Measurements from ENCODE around the gene OR52A1. TPM values are rescaled to one million over a fixed set of nuclear protein-coding genes. Genes with fewer than 3 reads are reported as not detected.

OR52A1 gene
- total and polyA plus RNA-seq, 7 donors: not detected

DNA sequence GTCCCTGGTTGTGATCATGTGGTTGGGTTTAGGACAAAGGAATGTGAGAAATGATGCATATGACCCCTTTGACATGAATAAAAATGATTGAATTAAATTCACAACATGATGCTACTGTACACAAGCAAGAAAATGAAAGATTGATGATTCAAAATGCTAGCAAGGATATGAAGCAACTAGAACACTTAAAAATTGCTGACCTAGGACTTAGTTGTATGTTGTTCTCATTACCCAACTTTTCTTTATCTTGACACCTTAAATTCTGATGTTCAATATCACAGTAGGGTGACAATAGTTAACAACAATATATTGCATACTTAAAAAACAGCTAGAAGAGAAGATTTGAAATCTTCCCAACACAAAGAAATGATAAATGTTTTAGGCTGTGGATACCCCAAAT, 37.0 kb downstream of the OR52A1 start:
- Histone ChIP-seq H3K27me3 (no peaks in the 10 kb centered on the region), H3K36me3 (no peaks in the 10 kb centered on the region), H3K4me3 (no peak overlapping the region), H3K4me1 (no peaks in the 10 kb centered on the region), H3K27ac (no peak overlapping the region), H3K9me3 (no peaks in the 10 kb centered on the region)
- no peak for DNase-seq
- TF ChIP-seq, protein P1, sequence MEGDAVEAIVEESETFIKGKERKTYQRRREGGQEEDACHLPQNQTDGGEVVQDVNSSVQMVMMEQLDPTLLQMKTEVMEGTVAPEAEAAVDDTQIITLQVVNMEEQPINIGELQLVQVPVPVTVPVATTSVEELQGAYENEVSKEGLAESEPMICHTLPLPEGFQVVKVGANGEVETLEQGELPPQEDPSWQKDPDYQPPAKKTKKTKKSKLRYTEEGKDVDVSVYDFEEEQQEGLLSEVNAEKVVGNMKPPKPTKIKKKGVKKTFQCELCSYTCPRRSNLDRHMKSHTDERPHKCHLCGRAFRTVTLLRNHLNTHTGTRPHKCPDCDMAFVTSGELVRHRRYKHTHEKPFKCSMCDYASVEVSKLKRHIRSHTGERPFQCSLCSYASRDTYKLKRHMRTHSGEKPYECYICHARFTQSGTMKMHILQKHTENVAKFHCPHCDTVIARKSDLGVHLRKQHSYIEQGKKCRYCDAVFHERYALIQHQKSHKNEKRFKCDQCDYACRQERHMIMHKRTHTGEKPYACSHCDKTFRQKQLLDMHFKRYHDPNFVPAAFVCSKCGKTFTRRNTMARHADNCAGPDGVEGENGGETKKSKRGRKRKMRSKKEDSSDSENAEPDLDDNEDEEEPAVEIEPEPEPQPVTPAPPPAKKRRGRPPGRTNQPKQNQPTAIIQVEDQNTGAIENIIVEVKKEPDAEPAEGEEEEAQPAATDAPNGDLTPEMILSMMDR (IDR thresholded peaks at IDR 0.05): no peak
- no peak for TF ChIP-seq EP300 (IDR thresholded peaks at IDR 0.05)
- no peak for TF ChIP-seq POLR2AphosphoS5 (IDR thresholded peaks at IDR 0.05)
- TF ChIP-seq POLR2A (IDR thresholded peaks at IDR 0.05): no peak
- intact Hi-C loops (cut with DNase I): no loop called here

DNA sequence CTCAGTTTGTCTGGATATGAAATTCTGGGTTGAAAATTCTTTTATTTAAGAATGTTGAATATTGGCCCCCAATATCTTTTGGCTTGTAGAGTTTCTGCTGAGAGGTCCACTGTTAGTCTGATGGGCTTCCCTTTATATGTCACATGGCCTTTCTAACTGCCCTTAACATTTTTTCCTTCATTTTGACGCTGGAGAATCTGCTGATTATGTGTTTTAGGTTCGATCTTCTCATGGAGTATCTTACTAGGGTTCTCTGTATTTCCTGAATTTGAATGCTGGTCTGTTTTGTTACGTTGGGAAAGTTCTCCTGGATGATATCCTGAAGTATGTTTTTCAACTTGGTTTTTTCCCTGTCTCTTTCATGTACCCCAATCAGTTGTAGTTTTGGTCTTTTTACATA, 39.2 kb downstream of the OR52A1 start:
- TF ChIP-seq POLR2A (IDR thresholded peaks at IDR 0.05) (no peak), EP300 (IDR thresholded peaks at IDR 0.05) (no peak), POLR2AphosphoS5 (IDR thresholded peaks at IDR 0.05) (no peak)
- TF ChIP-seq, protein P1 (IDR thresholded peaks at IDR 0.05): no peak
- DNase-seq: no peak

DNA sequence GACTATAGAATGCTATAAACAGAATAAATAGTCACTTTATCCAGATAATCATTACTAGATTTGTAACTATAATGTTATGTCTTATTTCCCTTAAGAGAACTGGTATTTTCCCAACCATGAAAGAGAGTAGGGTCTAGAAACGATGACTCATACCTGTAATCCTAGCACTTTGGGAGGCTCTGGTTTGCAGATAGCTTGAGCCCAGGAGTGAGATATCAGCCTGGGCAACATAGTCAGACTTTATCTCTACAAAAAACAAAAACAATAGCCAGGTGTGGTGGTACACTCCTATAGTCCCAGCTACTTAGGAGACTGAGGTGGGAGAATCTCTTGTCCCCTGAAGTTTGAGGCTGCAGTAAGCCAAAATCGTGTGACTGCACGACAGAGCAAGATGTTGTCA, 47.3 kb downstream of the OR52A1 start:
- Histone ChIP-seq H3K9me3 (no peaks in the 10 kb centered on the region), H3K27me3 (no peaks in the 10 kb centered on the region), H3K4me3 (no peak overlapping the region), H3K36me3 (no peaks in the 10 kb centered on the region), H3K4me1 (no peaks in the 10 kb centered on the region), H3K27ac (no peak overlapping the region)
- WGBS, 2 donors: 63% methylated on average over 3 of the region's 3 CpGs
- no peak for DNase-seq
- TF ChIP-seq POLR2AphosphoS5 (IDR thresholded peaks at IDR 0.05) (no peak), POLR2A (IDR thresholded peaks at IDR 0.05) (no peak), EP300 (IDR thresholded peaks at IDR 0.05) (no peak)
- TF ChIP-seq, protein P1 (IDR thresholded peaks at IDR 0.05): no peak
- intact Hi-C loops (cut with DNase I): no loop called here

More for the DNA sequence above, 39.2 kb downstream of the OR52A1 start:
- 73 to 81% methylated on average over 3 of the region's 3 CpGs for WGBS, 2 donors
- Histone ChIP-seq H3K4me1 (no peaks in the 10 kb centered on the region), H3K9me3 (no peaks in the 10 kb centered on the region), H3K27ac (no peak overlapping the region), H3K27me3 (no peaks in the 10 kb centered on the region), H3K4me3 (no peak overlapping the region), H3K36me3 (no peaks in the 10 kb centered on the region)
- intact Hi-C loops (cut with DNase I): no loop called here

DNA sequence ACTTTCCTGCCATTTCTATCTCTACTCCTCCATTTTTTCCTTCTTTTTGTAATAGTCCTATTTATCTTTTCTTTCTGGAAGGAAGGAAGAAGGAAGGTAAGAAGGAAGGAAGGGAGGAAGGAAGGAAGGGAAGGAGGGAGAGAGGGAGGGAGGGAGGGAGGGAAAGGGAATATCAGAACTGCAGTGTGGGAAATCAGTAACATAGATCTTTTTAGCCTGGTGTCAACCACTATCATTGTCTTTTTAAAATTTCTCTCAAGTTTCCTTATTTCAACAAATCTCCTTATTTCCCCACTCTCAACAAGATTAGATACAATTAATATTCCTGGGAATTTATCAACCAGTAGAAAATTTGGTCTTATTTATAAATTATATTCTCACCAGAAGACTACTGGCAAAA, 51.5 kb downstream of the OR52A1 start:
- DNase-seq: no peak
- H3K27me3 ChIP-seq: no peaks in the 10 kb centered on the region
- H3K9me3 ChIP-seq: no peaks in the 10 kb centered on the region
- no peak overlapping the region for H3K4me3 ChIP-seq
- no peak overlapping the region for H3K27ac ChIP-seq
- H3K36me3 ChIP-seq: no peaks in the 10 kb centered on the region
- no peaks in the 10 kb centered on the region for H3K4me1 ChIP-seq
- TF ChIP-seq POLR2A (IDR thresholded peaks at IDR 0.05) (no peak), POLR2AphosphoS5 (IDR thresholded peaks at IDR 0.05) (no peak), EP300 (IDR thresholded peaks at IDR 0.05) (no peak)
- intact Hi-C loops (cut with DNase I): no loop called here

DNA sequence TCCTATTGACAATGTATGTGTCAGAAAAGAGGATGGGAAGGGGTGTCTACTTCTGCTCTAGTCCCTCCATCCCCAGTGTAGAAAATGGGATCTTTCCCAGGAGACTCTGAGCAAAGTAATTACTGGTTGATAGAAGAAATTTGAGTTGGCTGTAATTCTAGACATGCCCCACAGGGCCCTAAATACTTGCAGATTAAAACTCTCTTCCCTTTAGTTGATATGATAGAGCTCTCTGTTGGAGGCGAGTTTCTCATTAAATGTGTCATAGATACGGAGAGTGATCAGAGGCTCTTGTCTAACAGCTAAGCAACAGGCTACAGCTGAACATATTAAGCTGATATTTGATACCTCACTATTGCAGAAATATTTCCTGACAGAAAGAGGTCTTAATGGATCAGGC, 52.3 kb downstream of the OR52A1 start:
- no peak overlapping the region for H3K4me3 ChIP-seq
- intact Hi-C loops (cut with DNase I): no loop called here
- no peak for DNase-seq
- no peaks in the 10 kb centered on the region for H3K36me3 ChIP-seq
- H3K27ac ChIP-seq: no peak overlapping the region
- no peaks in the 10 kb centered on the region for H3K27me3 ChIP-seq
- no peaks in the 10 kb centered on the region for H3K9me3 ChIP-seq
- H3K4me1 ChIP-seq: no peaks in the 10 kb centered on the region
- 65 to 75% methylated on average over 2 of the region's 2 CpGs for WGBS, 2 donors
- TF ChIP-seq POLR2A (IDR thresholded peaks at IDR 0.05): no peak
- no peak for TF ChIP-seq POLR2AphosphoS5 (IDR thresholded peaks at IDR 0.05)
- TF ChIP-seq, protein P1 (IDR thresholded peaks at IDR 0.05): no peak
- TF ChIP-seq EP300 (IDR thresholded peaks at IDR 0.05): no peak
